GM19463 (cell line): ENCODE measurements around the gene TPRN.

ENCODE experiments used
- ATAC-seq: cut with Tn5 transposase; IDR thresholded peaks from one replicate; pipeline ENCODE4 v1.9.1; 2021; ENCODE audit warnings: mild to moderate bottlenecking, moderate library complexity; ENCODE audit not compliant: unreplicated experiment

TPRN gene

DNA sequence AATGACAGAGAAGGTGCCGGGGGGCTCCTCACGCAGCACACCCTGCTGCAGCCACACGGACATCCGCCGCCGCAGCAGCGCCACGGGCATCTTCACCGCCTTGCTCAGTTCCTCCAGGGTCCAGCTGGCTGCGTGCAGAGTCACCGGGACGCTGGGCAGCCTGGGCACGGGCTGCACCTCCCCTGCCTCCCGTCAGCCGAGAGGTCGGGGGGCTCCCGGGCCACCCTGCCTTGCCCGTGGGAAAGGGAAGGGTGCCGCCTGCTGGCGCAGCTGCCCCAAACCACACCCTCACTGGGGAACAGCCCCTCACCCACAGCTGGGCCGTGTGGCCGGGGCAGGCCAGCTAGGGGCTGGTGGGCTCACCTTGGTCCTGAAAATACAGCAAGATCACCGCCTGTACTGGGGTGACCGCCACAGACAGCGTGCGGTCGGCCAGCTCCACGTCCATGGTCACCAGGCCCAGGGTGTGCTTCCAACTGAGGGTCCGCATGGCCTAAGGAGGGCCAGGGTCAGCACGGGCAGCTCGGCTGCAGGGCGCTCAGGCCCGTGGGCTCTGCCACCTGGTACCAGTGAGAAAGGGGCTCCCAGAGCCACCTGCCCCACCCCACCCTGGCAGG lies 25.1 kb downstream of the TPRN start:
- no peak for ATAC-seq

DNA sequence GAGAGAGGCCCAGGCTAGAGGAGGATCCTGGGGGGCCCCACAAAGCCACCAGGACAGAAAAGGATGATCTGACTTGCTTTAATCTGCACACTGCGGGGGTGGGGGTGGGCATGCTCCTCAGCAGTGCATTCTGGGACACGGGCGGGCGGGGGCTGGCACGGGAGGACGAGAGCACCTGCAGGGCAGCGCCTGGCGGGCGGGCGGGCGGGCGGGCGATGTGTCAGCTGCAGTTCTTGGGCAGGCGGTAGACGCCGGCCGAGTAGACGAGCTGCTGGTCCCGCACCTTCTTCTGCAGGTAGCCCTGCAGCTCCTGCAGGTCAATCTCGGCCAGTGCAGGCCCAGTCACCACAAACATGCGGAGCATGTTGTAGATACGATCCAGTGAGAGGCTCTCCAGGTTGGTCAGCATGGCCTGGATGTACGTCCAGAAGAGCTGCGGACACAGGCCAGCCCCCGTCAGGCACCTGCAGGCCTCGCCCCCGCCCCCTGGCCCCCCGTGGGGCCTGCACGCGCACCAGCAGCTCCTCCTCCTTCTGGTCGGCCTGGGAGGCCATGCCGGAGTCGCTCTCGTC lies 25.7 kb downstream of the TPRN start:
- ATAC-seq: no peak

DNA sequence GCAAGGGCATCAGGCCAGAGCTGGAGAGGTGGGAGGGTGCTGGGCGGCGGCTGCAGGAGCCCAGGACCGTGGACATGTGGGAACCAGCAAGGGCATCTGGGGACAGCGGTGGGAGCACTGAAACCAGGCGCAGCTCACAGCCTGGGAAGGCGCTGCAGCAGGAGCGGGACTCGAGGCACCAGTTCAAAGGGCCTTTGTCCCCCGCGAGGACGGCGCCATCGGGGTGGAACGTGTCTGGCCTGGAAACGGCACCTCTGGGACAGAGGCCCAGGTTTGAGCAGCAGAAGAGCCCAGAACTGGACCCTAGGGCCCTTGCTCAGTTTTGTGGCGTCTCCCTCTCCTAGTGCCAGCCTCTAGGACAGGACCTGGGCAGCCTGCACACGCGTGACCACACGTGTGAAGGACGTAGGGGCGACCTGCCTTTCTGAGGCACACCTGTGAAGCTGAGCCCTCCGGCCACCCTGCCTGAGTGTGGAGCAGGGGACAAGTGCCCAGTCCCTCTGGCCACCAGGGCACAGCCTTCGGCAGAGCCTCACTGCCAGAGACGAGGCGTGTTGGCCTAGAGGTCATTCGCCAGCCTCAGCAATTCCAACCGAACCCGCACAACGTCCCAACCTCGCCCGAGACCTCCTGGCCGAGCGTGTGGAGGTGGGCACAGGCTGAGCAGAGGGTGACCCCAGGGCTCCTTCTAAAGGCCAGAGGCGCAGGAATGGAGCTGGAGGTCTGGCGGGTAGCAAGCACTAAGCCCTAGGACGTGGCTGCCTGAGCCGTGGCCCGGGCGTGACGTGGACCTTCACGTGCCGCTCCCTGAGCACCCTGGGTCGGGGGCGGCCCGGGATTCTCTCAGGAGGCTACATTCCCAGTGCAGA lies 26.5 kb downstream of the TPRN start:
- no peak for ATAC-seq

DNA sequence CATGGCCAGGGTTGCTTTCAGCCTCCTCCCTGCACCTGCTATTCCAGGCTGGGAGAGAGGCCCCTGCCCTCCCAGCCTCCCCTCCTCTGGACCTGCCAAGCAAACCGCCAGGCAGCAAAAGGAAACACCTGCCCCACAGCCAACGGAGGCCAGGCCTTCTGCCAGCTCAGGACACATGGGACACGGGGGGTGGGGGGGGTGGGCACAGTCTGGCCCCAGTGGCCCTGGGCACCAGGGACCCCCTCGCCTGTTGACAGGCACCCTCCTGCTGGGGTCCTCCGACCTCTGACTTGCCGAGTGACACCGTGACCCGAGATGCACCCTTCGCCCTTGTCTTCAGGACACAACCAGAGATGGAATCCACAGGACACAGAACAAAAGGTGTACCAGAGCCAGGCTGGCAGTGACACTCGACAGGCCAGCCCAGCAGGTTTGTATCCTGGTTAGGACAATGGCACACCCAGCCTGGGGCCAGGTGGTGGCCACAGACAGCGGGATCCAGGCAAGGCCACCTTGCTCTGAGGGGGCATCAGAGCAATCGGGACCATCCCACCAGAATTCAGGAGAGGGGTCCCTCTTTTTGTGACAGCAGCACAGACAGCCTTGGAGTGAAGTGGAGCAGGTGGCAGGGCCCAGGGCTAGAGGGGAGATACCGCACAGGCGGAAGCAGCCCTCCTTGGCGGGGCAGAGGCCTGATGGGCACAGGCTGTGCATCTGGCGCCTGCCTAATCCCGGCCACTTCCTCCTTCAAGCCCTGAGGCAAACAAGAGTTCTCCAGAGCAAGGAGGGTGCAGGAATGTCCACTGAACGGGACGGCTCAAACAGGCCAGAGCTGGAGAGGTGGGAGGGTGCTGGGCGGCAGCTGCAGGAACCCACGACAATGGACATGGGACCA lies 27.4 kb downstream of the TPRN start:
- no peak for ATAC-seq

DNA sequence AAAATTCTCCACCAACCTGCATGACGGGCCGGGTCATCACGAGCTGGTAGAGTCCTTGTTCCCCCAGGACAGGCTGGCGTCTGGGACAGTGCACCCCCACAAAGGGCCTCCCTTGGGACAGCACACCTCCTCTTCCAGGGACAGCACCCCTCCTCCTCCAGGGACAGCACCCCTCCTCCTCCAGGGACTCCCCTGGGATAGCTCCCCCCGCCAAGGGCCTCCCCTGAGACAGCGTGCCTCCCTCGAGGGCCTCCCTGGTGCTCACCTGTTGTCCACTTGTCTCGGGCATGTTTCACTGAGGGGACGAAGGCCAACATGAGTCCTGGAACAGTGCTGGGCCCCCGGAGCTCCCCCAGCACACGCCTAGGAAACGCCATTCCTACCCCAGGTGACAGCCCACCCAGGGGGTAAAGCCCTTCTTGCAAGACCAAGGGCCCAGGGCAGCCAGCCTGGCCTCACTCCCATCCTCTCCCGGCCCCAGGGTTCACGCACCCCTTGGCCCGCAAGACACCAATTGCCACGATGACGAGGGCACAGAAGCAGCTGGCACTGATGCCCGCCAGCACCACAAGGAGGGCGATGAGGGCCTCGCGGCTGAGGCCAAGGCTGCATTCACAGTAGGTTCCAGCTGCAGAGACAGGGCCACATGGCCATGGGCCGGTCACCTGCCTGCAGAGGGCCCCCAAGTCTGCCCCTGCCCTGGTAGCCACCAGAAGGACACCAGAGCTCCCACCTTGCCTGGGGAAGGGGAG lies 29.2 kb downstream of the TPRN start:
- no peak for ATAC-seq

DNA sequence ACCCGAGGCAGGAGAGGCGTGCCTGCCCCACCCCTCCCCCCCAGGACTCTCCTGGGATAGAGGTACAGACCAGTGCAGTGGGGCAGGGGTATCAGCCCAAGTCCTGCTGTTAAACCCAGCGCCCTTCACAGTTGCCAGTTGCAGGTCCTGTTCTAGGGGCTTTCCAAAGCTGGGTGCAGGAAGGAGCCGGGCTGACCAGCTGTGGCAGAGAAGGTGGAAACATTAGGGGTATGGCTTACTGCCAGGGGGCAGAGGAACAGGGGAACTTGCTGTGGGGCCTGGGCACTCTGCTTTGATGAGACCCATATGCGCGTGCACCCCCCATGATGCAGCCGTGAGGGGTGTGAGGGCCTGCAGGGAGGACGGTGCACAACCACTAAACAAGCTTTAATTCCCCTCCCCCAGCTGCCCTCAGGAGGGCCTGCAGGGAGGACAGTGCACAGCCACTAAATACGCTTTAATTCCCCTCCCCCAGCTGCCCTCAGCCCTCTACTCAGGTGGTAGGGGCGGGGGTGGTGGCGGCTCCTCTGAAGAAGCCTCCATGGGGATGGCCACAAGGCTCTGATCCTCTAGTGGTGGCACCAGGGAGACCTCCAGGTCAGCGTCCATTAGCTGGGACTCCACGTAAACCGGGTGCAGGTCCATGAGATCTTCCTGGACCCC lies 29.9 kb downstream of the TPRN start:
- ATAC-seq: no peak

DNA sequence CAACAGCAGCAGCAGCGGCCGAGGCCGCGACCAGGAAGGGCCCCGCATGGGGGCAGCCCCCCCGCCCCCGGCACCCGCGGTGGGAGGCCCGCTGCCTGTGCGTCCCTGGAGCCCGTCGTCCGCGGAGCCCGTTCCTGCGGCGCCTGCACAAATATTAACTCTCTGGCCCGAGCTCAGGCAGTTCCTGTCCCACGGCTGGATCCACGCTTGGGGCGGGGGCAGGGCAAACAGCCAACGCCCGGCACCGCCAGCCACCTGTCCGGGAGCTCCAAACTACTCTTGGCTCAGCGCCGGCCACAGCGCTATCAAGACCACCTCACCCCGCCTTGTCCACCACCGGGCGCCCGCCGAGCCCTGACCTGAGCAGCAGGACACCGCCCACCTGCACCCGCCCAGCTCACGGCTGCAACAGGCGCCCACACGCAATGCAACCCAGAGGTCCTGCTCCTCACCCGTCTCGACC lies 30.6 kb downstream of the TPRN start, which contains the start of gene LRRC26:
LRRC26 (minus strand) TSS at position 156 of the 463 bp plus-strand sequence; CDS start at position 48, 108 bp downstream.
- no peak for ATAC-seq

DNA sequence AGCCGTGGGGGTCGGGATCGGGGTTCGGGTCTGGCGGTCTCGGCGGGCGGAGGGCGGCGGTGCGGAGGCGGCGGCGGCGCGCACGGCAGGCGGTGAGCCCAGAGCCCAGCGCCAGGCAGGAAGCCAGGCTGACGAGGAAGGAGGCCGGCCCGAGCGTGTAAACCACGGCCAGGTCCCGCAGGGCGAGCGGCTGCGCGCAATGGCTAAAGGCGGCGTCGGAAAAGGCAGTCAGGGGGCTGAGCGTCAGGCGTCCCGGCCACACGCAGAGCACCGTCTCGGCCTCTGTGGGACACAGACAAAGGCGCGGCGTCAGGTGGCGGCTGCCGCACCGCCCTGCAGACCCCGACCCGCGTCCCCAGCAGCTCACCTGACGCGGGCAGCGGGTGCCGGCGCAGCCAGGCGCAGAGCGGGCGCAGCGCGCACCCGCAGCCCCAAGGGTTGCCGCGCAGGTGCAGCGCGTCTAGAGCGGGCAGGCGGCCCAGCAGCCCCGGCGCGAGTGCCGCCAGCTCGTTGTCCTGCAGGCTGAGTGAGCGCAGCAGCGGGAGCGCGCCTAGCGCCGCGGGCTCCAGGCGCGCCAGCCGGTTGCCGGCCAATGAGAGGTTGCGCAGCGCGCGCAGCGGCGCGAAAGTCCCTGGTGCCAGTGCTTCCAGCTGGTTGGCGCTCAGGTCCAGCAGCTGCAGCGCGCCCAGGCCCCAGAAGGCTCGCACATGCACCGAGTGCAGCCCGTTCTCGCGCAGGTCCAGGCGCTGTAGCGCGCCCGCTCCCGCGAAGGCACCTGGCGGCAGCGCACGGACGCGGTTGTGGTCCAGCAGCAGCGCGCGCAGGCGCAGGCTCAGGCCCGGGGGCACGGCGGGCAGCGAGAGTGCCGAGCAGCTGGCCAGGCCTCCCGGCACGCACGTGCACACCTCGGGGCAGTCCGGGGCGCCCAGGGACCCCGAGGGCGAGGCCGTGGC lies 31.4 kb downstream of the TPRN start:
- no peak for ATAC-seq

DNA sequence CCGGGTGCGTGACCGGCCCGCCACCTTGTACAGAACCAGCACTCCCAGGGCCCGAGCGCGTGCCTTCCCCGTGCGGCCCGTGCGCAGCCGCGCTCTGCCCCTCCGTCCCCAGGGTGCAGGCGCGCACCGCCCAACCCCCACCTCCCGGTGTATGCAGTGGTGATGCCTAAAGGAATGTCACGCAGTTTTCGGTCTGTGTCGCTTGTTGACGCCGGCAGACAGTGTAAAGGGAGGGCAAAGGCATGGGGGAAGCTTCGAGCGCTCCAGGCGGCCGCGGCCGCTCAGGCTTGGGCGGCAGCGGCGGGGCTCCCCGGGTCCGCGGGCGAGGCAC lies 32.0 kb downstream of the TPRN start:
- peak; percentile 7 for ATAC-seq

DNA sequence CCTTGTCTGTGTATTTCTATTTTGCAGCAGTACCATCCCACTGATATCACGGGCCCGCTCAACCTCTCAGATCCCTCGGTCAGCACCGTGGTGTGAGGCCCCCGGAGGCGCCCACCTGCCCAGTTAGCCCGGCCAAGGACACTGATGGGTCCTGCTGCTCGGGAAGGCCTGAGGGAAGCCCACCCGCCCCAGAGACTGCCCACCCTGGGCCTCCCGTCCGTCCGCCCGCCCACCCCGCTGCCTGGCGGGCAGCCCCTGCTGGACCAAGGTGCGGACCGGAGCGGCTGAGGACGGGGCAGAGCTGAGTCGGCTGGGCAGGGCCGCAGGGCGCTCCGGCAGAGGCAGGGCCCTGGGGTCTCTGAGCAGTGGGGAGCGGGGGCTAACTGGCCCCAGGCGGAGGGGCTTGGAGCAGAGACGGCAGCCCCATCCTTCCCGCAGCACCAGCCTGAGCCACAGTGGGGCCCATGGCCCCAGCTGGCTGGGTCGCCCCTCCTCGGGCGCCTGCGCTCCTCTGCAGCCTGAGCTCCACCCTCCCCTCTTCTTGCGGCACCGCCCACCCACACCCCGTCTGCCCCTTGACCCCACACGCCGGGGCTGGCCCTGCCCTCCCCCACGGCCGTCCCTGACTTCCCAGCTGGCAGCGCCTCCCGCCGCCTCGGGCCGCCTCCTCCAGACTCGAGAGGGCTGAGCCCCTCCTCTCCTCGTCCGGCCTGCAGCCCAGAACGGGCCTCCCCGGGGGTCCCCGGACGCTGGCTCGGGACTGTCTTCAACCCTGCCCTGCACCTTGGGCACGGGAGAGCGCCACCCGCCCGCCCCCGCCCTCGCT lies 32.6 kb downstream of the TPRN start:
- peak; percentile 34 for ATAC-seq

DNA sequence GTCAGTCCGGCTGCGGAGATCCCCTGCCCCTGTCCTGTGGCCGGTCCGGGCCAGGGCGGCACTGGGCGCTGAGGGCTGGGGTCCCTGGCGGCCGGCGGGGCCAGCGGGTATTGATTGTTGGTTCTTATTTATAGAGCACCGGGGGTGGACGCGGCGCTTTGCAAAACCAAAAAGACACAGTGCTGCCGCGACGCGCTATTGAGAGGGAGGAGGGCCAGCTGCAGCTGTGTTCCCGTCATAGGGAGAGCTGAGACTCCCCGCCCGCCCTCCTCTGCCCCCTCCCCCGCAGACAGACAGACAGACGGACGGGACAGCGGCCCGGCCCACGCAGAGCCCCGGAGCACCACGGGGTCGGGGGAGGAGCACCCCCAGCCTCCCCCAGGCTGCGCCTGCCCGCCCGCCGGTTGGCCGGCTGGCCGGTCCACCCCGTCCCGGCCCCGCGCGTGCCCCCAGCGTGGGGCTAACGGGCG lies 33.2 kb downstream of the TPRN start:
- ATAC-seq: no peak

DNA sequence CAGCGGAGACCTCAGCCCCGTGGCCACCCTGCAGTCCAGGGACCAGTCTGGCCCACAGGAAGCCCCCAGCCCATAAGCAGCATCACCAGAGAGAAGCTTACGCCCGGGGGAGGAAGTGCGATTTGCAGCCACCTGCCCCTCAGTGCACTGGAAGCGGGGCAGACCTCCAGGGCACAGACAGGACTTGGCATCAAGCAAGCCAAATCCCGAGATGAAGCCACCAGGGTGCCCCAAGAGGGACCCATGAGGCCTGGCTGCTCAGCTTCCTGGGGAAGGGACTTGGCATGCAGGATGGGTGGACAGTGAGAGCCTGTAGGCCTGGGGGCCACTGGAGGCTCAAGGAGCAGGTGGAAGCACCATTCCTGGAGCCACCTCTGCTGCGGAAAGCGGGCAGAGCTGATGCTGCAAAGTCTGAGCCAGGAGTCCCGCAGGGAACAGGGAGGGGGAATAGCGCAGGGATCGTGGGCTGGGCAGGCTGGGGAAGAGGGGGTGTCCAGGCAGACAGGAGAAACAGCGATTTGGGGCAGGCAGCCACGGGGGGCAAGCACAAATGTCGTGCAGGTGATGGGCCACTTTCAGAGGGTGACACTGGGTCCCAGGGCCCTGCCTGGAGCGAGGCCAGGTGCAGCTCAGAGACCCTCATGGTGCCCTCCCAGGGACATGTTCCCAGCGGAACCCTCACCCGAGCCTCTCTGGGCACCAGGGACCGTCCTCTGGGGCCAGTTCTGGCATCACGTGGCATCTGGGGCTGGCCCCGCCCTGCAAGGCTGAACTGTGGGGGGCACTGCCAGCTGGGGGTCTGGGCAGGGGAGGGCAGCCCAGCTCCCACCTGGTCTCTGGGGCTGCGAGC lies 33.9 kb downstream of the TPRN start:
- ATAC-seq: no peak

DNA sequence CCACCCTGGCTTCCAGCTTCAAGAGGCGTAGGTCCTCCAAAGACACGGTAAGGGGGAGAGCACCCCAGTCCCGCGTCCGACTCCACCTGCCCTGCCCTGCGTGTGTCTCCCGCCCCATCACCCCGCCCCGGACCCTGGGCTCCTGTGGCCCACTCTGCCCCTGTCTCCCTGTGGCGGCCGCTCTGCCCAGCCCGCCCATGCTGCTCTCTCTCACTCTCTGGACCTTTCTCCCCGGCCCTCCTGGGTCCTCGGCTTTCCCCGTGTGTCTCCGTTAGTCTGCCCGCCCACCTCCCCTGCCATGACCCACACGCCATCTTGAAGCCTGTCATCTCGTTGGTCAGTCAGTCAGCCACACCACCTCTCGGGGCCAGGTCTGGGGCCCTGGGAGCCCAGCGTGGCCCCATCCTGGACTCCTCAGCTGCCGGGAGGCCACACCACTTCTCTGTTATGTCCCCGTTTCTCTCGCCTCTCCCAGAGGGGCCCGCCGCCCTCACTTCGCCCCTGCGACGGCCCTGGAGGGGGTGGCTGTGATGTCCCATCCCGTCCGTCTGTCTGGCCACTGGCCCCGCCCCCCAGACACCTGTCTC lies 35.2 kb downstream of the TPRN start:
- ATAC-seq: no peak

DNA sequence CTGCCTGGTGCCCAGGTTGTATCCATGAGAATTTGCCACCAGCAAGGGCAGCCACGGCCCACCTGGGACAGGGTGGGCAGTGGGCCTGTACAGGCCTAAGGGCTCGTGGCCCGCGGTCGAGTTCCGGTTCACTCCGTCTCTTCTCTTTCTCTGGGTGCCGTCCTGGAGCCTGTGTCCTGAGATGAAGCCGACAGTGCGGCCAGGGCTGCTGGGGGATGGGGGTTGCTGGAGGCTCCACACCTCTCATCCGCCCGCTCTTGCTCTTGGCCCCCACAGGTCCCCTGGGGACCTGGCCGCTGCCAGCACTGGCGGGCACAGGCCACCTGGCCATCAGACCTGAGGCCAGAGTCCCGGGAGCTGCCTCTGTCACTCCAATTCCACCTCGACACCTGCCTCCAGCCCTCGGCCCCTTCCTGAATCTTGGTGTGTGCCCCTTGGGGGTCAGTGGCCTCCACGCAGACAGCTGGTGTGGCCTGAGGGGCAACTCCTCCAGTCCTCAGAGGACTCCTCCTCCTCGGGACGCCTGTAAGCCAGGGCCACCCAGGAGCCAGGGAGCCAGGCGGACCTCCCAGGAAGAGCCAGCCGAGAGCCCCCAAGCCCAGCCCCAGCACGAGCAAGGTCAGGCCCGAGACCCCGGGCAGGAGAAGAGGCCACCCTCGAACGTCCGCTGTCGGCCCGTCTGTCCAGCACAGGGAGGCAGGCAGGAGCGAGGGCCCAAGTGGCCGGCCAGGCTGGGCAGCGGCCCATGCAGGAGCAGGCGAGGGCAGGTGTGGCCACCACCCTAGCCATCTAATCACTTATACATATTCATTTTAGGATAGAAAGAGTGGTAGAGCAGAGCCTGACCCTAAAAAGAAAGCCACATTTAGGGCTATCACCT lies 35.9 kb downstream of the TPRN start:
- no peak for ATAC-seq

DNA sequence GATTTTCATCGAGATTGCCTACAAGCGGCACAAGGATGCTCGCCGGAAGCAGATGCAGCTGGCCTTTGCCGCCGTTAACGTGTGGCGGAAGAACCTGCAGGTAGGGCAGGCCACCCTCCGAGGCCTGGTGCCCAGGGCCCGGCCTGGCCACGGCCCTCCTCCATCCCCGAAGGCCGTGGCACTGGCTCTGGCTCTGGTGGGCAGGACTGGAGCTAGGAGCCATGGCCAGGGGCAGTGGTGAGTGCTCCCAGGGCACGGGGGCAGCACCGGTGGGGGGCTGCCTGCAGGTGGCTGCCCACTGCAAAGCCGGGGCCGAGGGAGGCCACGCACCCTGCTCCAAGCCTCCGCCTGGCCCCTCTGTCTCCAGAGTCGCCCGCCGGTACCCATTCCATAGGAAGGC lies 36.7 kb downstream of the TPRN start:
- ATAC-seq: no peak

DNA sequence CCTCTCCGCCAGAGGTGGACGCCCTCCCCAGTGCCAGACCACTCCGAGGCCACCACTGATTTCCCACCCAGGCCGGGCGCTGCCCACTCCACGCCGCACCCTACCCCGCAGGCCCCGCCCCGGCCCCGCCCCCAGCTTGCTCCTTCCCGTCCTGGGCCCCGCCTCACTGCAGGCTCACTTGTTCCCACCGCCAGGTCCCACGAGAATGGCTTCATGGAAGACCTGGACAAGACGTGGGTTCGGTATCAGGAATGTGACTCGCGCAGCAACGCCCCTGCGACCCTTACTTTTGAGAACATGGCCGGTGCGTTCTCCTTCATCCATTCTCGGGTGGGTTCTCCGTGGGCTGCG lies 37.2 kb downstream of the TPRN start:
- no peak for ATAC-seq
